Fibroblast of the aortic adventitia (primary cell): Measurements from ENCODE around the gene PRSS21. TPM values are rescaled to one million over a fixed set of nuclear protein-coding genes. Genes with fewer than 3 reads are reported as not detected.

ENCODE experiments used
- DNase-seq: peaks from one replicate; pipeline ENCODE4 v3.0.0-alpha.2; 2010; ENCODE audit warnings: low read depth
- H3K4me3 ChIP-seq: 2 replicates; pipeline ENCODE4 v1.5.1; 2011; ENCODE audit warnings: low read depth, mild to moderate bottlenecking, control low read depth, low read length, moderate library complexity
- total RNA-seq: library from RNA; depleted of rRNA; stranded (reverse); fragments of >200 nt; gene quantifications from 2 replicates; pipeline ENCODE4 v1.2.3, GENCODE V29; 2012; ENCODE audit warnings: low replicate concordance
- TF ChIP-seq, protein P1 (sequence below): IDR thresholded peaks from 2 replicates; pipeline ENCODE4 v1.5.1; 2011; ENCODE audit warnings: mild to moderate bottlenecking, low read length, control low read depth, inconsistent platforms; ENCODE audit not compliant: insufficient read depth

PRSS21 gene
- total RNA-seq, 1 donor: 0.27 TPM

DNA sequence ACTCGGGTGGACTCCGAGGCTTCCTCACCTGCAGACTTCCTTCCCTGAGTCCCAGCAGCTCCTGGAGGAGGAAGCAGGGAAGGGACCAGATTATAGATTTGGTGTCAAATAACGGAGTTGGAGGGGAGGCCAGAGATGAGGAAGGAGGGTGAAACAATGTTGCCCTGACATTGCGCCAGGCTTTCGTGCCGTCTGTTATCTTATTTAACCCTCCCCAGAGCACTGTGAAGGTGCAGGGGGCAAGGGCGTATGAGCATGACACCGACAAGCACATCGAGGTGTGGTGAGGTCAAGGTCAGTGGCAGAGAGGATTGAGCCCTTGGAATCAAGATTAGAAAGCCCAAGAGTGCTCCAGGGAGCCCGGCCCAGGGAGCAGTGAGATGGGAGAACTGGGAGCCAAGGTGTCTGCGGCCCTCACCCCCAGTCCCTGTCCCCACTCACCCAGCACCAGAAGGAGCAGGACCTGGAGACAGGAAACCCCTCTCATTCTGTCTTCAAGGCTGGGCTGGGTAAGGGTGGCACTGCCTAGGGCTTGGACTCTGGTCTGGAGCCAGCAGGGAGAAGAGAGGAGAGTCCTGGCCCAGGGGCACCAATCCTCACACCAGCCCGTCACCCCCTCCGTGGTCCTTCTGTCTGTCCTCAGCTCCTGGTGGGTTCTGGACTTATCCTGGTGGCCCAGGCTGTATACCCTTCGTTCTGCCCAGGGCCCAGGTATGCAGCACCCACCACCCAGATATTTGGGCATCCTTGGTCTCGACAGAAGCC, 30.8 kb upstream of the PRSS21 start:
- no peak overlapping the region for H3K4me3 ChIP-seq
- no peak for DNase-seq
- TF ChIP-seq, protein P1, sequence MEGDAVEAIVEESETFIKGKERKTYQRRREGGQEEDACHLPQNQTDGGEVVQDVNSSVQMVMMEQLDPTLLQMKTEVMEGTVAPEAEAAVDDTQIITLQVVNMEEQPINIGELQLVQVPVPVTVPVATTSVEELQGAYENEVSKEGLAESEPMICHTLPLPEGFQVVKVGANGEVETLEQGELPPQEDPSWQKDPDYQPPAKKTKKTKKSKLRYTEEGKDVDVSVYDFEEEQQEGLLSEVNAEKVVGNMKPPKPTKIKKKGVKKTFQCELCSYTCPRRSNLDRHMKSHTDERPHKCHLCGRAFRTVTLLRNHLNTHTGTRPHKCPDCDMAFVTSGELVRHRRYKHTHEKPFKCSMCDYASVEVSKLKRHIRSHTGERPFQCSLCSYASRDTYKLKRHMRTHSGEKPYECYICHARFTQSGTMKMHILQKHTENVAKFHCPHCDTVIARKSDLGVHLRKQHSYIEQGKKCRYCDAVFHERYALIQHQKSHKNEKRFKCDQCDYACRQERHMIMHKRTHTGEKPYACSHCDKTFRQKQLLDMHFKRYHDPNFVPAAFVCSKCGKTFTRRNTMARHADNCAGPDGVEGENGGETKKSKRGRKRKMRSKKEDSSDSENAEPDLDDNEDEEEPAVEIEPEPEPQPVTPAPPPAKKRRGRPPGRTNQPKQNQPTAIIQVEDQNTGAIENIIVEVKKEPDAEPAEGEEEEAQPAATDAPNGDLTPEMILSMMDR: no peak

- no peak overlapping the region for H3K4me3 ChIP-seq
- TF ChIP-seq, protein P1: no peak
- no peak for DNase-seq
Observed at GRCh38 chr16:2786826-2787151, 30.2 kb upstream of the PRSS21 start.

DNA sequence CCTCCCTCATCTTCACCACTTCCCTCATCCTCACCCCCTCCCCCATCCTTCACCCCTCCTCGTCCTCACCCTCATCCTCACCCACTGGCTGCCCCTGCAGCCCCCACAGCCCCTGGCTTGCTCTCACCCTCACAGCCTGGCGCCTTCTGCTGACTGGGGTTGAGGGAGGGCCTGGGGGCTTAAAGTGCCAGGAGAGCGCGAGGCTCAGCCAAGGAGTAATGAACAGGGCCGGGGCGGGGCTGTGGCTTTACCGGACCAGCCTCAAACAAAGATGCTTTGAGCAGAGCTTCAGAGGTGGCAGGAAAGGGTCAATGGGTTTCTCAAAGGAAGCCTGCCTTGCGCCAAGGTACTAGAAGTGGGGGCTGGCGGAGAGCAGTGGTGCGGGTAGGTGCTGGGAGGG, 29.6 kb upstream of the PRSS21 start, which contains the start of gene PRSS33:
PRSS33 (minus strand) TSS at position 155 of the 400 bp plus-strand sequence. CDS start 1,013 bp downstream, outside the sequence.
- DNase-seq: no peak
- TF ChIP-seq, protein P1: no peak

DNA sequence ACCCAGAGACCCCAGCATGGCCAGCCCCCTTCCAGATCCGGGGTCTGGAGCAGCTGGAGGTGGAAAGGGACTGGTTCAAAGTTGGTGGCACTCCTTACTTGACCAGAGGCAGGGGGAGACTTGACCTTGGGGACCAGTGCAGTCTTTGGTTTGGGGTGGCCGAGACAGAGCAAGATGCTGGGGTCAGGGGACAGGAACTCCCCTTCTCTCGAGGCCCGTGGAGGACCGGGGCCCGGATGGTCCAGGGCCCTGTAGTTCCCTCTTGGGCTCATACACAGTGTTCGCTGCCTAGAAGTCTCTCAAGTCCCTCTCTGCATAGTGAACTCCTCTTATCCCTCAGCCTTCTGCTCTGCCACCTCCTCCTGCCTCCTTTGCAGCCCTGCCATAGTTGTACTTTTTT, 29.1 kb upstream of the PRSS21 start:
- TF ChIP-seq, protein P1: no peak
- no peak overlapping the region for H3K4me3 ChIP-seq
- no peak for DNase-seq

More for the DNA sequence above, 29.6 kb upstream of the PRSS21 start, which contains the start of gene PRSS33:
- H3K4me3 ChIP-seq: no peak within 1 kb of the TSS

DNA sequence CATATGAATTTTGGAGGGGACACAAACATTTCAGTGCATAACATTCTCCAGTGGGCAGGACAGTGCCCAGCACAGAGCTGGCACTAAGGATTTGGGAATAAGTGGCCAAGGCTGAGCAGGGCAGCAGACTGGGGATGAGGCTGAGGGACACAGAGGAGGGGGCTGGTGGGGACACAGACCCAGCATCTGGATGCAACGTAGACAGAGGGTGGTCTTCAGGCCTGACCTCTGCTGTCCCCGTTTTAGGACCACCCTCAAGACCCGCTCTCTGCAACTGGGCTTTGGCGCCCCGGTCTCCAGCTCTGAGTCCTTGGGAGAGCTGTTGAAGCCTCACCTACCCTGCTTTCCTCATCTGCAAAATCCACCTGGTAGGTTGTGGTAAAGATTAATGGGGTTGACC, 26.4 kb upstream of the PRSS21 start:
- TF ChIP-seq, protein P1: no peak
- no peak for DNase-seq
- no peak overlapping the region for H3K4me3 ChIP-seq

- DNase-seq: no peak
- no peak overlapping the region for H3K4me3 ChIP-seq
- TF ChIP-seq, protein P1: no peak
Observed at GRCh38 chr16:2791174-2791573, 25.9 kb upstream of the PRSS21 start.
